ENCODE data around the gene ZNF83. TPM values are rescaled to one million over a fixed set of nuclear protein-coding genes. Genes with fewer than 3 reads are reported as not detected.
"Not testable (repeated sequence)": the region's sequence is repeated elsewhere in the genome, so short reads cannot be mapped to it uniquely, and the experiment has no call there.

Gene ZNF83
- total RNA-seq, 4 donors from 2014 or later = 2.8 to 8.0 (median 4.0) TPM

GRCh38 chr19:52635786-52636570 is 2.2 kb downstream of the ZNF83 start:
- ATAC-seq (no peak), DNase-seq (no peak)
- Histone ChIP-seq H3K4me1 (peaks cover 0 to 11% of the 10 kb centered on the region in 2 donors), H3K9me3 (no peaks in the 10 kb centered on the region), H3K4me3 (no peak overlapping the region), H3K27me3 (peaks cover 0 to 6% (median 4%) of the 10 kb centered on the region in 3 donors), H3K36me3 (no peaks in the 10 kb centered on the region), H3K27ac (no peak overlapping the region)
- intact Hi-C loops (cut with DNase I; ENCODE audit: low total_unique reads) (no loop called here), in situ Hi-C loops (cut with MboI; ENCODE audit: low sequenced_read_pairs in 4 of 4) (no loop called here)
- TF ChIP-seq POLR2A (IDR thresholded peaks at IDR 0.05) = no peak
- TF ChIP-seq, protein P1, sequence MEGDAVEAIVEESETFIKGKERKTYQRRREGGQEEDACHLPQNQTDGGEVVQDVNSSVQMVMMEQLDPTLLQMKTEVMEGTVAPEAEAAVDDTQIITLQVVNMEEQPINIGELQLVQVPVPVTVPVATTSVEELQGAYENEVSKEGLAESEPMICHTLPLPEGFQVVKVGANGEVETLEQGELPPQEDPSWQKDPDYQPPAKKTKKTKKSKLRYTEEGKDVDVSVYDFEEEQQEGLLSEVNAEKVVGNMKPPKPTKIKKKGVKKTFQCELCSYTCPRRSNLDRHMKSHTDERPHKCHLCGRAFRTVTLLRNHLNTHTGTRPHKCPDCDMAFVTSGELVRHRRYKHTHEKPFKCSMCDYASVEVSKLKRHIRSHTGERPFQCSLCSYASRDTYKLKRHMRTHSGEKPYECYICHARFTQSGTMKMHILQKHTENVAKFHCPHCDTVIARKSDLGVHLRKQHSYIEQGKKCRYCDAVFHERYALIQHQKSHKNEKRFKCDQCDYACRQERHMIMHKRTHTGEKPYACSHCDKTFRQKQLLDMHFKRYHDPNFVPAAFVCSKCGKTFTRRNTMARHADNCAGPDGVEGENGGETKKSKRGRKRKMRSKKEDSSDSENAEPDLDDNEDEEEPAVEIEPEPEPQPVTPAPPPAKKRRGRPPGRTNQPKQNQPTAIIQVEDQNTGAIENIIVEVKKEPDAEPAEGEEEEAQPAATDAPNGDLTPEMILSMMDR (IDR thresholded peaks at IDR 0.05 in 4 of 5, conservative IDR thresholded peaks at IDR 0.05 in 1 of 5) = no peak

- not testable (repeated sequence) for H3K4me3 ChIP-seq, ATAC-seq
These were observed 10.7 kb downstream of the ZNF83 start for GRCh38 chr19:52627441-52627840.

GRCh38 chr19:52626915-52627314 is 11.2 kb downstream of the ZNF83 start:
- H3K27me3 ChIP-seq = no peaks in the 10 kb centered on the region
- no peak for ATAC-seq
- TF ChIP-seq POLR2A (IDR thresholded peaks at IDR 0.05) = no peak
- TF ChIP-seq, protein P1 (IDR thresholded peaks at IDR 0.05 in 4 of 5, conservative IDR thresholded peaks at IDR 0.05 in 1 of 5) = no peak
- no peak overlapping the region for H3K4me3 ChIP-seq
- H3K9me3 ChIP-seq = no peaks in the 10 kb centered on the region
- H3K27ac ChIP-seq = no peak overlapping the region
- intact Hi-C loops (cut with DNase I; ENCODE audit: low total_unique reads) = no loop called here
- in situ Hi-C loops (cut with MboI; ENCODE audit: low sequenced_read_pairs in 4 of 4) = no loop called here
- H3K4me1 ChIP-seq = no peaks in the 10 kb centered on the region
- H3K36me3 ChIP-seq = no peaks in the 10 kb centered on the region
- DNase-seq = no peak

More at GRCh38 chr19:52627441-52627840, 10.7 kb downstream of the ZNF83 start:
- H3K27me3 ChIP-seq; DNase-seq; H3K36me3 ChIP-seq; H3K9me3 ChIP-seq; in situ Hi-C loops (cut with MboI; ENCODE audit: low sequenced_read_pairs in 4 of 4); intact Hi-C loops (cut with DNase I; ENCODE audit: low total_unique reads); H3K27ac ChIP-seq; H3K4me1 ChIP-seq: not testable (repeated sequence)

GRCh38 chr19:52622261-52622660 is 15.9 kb downstream of the ZNF83 start:
- in situ Hi-C loops (cut with MboI; ENCODE audit: low sequenced_read_pairs in 4 of 4) = no loop called here
- intact Hi-C loops (cut with DNase I; ENCODE audit: low total_unique reads) = no loop called here
- Histone ChIP-seq H3K4me3 (no peak overlapping the region), H3K36me3 (no peaks in the 10 kb centered on the region), H3K4me1 (no peaks in the 10 kb centered on the region), H3K9me3 (no peaks in the 10 kb centered on the region), H3K27ac (no peak overlapping the region), H3K27me3 (no peaks in the 10 kb centered on the region)
- no peak for TF ChIP-seq POLR2A (IDR thresholded peaks at IDR 0.05)
- TF ChIP-seq, protein P1 (IDR thresholded peaks at IDR 0.05 in 4 of 5, conservative IDR thresholded peaks at IDR 0.05 in 1 of 5) = no peak
- DNase-seq (no peak), ATAC-seq (no peak)

DNA sequence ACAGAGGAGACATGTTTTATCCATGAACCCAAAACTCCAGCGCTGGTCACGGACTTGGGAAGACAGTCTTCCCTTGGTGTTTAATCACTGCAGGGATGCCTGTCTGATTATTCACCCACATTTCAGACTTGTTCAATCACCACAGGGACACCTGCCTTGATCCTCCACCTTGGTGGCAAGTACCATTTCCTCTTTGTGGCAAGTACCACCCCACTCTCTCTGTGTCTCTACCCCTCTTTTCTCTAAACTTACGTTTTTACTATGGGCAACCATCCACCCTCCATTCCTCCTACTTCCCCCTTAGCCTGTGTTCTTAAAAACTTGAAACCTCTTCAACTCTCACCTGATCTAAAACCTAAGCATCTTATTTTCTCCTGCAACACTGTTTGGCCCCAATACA is 16.8 kb downstream of the ZNF83 start:
- ATAC-seq (no peak), DNase-seq (no peak)
- Histone ChIP-seq H3K27ac (no peak overlapping the region), H3K27me3 (no peaks in the 10 kb centered on the region), H3K36me3 (no peaks in the 10 kb centered on the region), H3K4me1 (no peaks in the 10 kb centered on the region), H3K9me3 (no peaks in the 10 kb centered on the region), H3K4me3 (no peak overlapping the region)
- intact Hi-C loops (cut with DNase I; ENCODE audit: low total_unique reads) (no loop called here), in situ Hi-C loops (cut with MboI; ENCODE audit: low sequenced_read_pairs in 4 of 4) (no loop called here)
- TF ChIP-seq, protein P1 (IDR thresholded peaks at IDR 0.05 in 4 of 5, conservative IDR thresholded peaks at IDR 0.05 in 1 of 5) = no peak
- TF ChIP-seq POLR2A (IDR thresholded peaks at IDR 0.05) = no peak

All from gastrocnemius medialis (tissue), 4 donors.